Retinal pigment epithelial cell (primary cell): ENCODE results near the gene ENO2.

ENCODE experiments used
- DNase-seq: peaks from one replicate; pipeline ENCODE4 v3.0.0-alpha.2; 2010; ENCODE audit warnings: low read depth
- H3K4me3 ChIP-seq: 2 replicates; pipeline ENCODE4 v1.5.1; 2011; ENCODE audit warnings: mild to moderate bottlenecking, low read length, control low read depth, moderate library complexity
- TF ChIP-seq, protein P1 (sequence below): conservative IDR thresholded peaks from 2 replicates; pipeline ENCODE4 v1.5.1; 2011; ENCODE audit warnings: low read depth, low read length, control low read depth, inconsistent platforms

ENO2 gene

DNA sequence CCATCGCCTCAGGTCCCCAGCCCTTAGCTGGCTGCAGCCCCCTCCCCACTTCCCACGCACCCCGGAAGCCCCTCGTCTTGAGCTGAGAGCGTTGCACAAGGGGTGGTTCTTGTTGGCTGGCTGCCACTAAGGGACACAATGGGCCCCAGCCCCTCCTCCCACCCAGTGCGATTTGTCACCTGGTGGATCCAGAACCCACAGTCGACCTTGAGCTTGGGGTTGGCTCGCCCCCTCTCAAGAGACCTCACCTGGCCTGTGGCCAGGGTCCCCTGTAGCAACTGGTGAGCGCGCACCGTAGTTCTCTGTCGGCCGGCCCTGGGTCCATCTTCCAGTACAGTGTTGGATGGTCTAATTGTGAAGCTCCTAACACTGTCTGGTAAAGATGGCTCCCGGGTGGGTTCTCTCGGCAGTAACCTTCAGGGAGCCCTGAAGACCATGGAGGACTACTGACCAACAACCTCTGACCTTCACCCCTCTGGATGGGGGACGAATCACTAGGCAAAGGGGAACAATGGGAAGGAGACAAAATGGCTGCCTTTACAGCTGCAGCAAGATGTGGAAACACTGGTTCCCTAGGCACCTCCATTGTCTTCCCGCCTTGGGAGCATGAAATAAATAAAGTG, 49.5 kb downstream of the ENO2 start:
- H3K4me3 ChIP-seq, result no peak overlapping the region
- TF ChIP-seq, protein P1, sequence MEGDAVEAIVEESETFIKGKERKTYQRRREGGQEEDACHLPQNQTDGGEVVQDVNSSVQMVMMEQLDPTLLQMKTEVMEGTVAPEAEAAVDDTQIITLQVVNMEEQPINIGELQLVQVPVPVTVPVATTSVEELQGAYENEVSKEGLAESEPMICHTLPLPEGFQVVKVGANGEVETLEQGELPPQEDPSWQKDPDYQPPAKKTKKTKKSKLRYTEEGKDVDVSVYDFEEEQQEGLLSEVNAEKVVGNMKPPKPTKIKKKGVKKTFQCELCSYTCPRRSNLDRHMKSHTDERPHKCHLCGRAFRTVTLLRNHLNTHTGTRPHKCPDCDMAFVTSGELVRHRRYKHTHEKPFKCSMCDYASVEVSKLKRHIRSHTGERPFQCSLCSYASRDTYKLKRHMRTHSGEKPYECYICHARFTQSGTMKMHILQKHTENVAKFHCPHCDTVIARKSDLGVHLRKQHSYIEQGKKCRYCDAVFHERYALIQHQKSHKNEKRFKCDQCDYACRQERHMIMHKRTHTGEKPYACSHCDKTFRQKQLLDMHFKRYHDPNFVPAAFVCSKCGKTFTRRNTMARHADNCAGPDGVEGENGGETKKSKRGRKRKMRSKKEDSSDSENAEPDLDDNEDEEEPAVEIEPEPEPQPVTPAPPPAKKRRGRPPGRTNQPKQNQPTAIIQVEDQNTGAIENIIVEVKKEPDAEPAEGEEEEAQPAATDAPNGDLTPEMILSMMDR, result no peak
- no peak for DNase-seq

DNA sequence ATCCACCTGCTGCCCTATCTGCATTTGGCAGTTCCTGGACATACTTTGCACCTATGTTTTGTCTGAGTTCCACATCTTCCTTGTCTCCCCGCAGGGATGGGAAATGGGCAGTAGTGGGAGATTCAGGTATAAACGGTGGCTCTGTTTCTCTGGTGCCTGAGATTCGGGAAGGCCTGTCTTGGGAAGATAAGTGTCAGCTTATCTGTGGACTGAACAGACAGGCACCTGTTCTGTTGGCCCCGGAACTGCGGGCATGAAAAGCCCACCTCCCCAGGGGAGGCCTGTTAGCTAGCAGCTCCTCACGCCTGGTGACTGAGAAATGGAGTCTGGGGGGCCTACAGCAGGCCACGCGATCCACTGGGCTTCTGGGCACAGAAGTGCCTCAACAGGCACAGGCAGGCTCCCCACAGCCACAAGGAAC, 50.2 kb downstream of the ENO2 start:
- no peak overlapping the region for H3K4me3 ChIP-seq
- no peak for DNase-seq
- TF ChIP-seq, protein P1, result no peak

DNA sequence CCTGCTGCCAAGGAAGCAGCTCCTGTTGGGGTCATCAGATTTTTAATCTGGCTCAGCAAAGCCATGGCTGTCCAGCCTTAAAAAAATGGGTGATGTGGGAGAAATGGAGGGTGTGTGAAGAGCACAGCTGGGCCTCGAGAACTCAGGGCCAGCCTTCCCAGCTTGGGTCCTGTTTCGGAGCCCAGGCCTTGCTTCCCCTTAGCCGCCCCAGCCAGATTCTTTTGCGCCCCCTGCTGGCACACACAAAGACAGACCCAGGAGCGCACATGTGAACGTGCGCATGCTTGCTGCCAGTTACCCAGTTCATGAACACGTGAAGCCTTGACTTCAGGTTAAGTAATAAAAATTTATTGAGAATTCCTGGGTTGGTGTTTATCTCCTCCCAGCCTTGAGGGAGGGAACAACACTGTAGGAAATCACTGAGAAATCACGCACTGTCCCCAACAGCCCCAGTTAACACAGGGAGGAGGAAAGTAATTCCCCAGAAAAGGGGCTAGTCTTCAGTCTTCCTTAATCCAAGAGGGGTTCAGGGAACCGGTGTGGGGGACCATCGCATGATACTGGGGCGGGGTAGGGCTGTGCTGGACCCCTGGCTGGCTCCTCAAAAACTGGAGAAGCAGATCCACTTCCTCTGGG, 50.8 kb downstream of the ENO2 start:
- no peak for DNase-seq
- TF ChIP-seq, protein P1, result peak; percentile 92
- H3K4me3 ChIP-seq, result no peak overlapping the region

DNA sequence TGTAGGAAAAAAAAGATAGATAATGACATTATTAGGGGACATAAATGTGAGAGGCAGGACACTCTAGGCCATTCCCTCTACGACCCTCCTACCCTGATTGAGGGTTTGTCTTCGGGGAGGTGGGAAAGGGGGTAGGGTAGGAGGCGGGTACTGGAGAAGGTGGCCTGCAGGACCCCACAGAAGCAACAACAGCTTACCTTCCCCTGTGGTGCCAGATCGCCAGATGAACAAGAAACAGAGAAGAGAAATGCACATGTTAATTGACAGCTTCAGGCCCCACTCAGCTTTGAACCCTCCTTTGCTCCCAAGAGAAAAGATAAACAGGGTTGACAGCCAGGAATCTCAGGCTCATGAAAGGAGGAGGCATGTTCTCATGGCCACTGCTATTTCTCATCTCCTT, 51.3 kb downstream of the ENO2 start:
- TF ChIP-seq, protein P1, result no peak
- H3K4me3 ChIP-seq, result no peak overlapping the region
- no peak for DNase-seq

DNA sequence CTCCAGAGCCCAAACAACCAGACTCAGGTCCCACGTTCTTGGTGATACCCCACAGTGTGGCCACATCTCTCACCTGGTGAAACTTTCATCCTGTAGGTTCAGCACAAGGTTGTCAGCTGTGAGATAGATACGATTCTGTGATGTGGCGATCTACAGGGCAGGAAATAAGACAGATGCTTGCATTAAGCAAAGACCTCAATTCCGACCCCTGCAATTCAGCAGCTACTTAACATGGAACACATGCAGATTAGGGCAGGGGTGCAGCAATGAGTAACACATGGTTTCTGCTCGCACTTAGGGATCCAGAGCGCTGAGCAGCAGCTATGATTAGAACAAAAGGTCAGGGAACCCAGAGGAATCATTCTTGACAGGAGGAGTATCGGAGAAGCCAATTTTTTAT, 52.0 kb downstream of the ENO2 start:
- DNase-seq, result no peak
- TF ChIP-seq, protein P1, result no peak

DNA sequence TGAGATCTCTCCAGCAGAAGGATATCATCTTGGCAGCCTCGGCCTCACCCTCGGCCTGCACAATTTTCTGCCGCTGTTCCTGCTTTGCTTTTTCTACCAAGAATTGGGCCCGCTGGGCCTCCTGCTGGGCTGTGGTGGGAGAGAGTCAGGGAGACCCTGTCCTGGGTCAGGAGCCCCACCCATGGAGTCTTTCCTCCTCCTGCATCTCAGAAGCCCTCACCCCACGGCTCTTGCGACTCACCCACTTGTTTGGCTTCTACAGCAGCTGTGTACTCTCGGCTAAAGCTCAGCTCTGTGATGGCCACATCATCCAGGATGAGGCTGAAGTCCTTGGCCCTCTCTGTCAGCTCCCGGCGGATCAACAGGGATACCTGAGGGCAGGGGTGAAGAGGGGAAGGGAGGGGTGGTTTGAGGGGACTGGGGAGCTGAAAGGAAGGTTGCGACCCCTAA, 53.3 kb downstream of the ENO2 start:
- TF ChIP-seq, protein P1, result no peak
- no peak for DNase-seq
- no peak overlapping the region for H3K4me3 ChIP-seq

More for the DNA sequence above, 52.0 kb downstream of the ENO2 start:
- no peak overlapping the region for H3K4me3 ChIP-seq

DNA sequence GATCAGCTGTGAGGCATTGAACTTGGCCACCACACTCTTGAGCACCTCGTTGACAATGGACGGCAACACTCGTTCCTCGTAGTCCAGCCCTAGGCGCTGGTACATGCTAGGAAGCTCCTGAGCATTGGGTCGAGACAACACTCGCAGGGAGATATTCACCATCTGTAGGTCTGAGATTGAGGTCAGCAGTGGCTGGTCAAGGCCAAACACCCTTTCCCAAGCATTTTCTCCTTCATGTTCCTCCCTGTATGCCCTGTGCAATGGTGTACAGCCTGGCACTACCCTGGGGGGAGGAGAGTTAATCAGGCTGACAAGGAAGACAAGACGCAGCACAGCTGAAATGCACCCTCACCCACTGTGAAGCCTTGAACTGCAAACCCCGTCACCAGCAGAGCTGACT, 54.0 kb downstream of the ENO2 start:
- no peak for DNase-seq
- TF ChIP-seq, protein P1, result no peak
- peak overlapping the region; percentile 100 for H3K4me3 ChIP-seq
